Astrocyte (in vitro differentiated cells and primary cell): ENCODE data around the gene GAL3ST1.
"Not testable (repeated sequence)": the region's sequence is repeated elsewhere in the genome, so short reads cannot be mapped to it uniquely, and the experiment has no call there.

Experiments
- EZH2 ChIP-seq: IDR thresholded peaks from 2 replicates; pipeline ENCODE4 v1.6.1; 2012; ENCODE audit warnings: mild to moderate bottlenecking, low read length, inconsistent platforms; ENCODE audit not compliant: insufficient read depth
- TF ChIP-seq, protein P1 (sequence below): IDR thresholded peaks from 2 replicates; pipeline ENCODE4 v1.5.1; 2011; ENCODE audit warnings: low read depth, mild to moderate bottlenecking, inconsistent platforms, low read length, moderate library complexity; ENCODE audit not compliant: insufficient read depth

DNA sequence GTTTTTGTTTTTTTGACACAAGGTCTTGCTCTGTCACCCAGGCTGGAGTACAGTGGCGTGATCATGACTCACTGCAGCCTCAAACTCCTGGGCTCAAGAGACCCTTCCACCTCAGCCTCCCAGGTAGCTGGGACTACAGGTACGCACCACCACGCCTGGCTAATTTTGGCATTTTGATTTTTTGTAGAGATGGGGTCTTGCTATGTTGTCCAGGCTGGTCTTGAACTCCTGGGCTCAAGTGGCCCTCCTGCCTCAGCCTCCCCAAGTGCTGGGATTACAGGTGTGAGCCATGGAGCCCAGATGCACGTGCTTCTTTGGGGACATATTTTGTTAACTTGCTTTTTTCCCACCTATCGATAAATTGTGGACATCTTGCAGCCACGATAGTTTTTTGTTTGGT lies 7.2 kb downstream of the GAL3ST1 start:
- TF ChIP-seq, protein P1, sequence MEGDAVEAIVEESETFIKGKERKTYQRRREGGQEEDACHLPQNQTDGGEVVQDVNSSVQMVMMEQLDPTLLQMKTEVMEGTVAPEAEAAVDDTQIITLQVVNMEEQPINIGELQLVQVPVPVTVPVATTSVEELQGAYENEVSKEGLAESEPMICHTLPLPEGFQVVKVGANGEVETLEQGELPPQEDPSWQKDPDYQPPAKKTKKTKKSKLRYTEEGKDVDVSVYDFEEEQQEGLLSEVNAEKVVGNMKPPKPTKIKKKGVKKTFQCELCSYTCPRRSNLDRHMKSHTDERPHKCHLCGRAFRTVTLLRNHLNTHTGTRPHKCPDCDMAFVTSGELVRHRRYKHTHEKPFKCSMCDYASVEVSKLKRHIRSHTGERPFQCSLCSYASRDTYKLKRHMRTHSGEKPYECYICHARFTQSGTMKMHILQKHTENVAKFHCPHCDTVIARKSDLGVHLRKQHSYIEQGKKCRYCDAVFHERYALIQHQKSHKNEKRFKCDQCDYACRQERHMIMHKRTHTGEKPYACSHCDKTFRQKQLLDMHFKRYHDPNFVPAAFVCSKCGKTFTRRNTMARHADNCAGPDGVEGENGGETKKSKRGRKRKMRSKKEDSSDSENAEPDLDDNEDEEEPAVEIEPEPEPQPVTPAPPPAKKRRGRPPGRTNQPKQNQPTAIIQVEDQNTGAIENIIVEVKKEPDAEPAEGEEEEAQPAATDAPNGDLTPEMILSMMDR = not testable (repeated sequence)
- not testable (repeated sequence) for TF ChIP-seq EZH2
